ENCODE data around the gene VMAC. TPM values are rescaled to one million over a fixed set of nuclear protein-coding genes. Genes with fewer than 3 reads are reported as not detected.

The VMAC gene
- polyA plus RNA-seq, 3 donors from 2014 or later: 2.2 to 6.5 (median 5.2) TPM

DNA sequence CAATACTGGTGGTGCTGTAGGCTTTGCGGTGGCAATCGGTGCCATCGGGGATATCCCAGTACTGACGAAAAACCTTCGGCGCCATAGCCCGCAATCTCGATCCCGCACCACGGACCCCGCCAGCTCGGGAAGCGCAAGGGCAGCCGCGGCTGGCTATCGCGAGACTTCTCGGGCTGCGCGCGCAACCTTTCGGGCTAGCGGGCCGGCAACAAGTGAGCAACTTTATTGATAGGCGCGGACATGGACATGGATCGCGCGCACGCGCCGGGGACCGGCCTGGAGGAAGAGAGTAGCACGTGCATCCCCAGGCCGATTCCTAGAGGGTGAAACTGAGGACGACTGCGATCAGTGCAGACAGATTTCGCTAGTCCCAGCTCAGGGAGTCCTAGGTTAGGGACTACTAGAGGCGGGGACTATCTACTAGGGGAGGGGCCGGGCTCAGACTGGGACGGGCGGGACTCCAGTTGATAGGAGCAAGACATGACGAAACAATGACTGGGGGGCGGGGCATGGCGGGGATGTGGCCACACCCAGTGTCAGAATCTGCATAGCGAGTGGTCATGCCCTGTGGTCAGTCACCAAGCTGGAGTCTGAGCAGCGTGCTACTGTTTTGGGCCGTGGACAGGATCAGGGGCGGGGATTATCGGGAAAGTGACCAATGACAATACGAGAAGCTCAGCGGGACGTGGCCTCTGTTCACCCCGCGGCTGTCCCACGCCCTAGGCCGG is 884 bp upstream of the VMAC start, which contains the start of gene NDUFA11:
TSS of gene NDUFA11 (minus strand) at position 167 of the 728 bp plus-strand sequence. CDS start at position 85, 82 bp downstream.
- Mint-ChIP-seq H3K36me3 (no peaks in the 10 kb centered on the region), H3K27ac (peak within 1 kb of the TSS; percentile 98 to 99 (median 99)), H3K4me1 (peaks cover 35 to 40% of the 10 kb centered on the region in 2 donors), H3K27me3 (ENCODE audit: low read depth in 3 of 3) (peaks cover 11 to 19% (median 15%) of the 10 kb centered on the region in 3 donors), H3K9me3 (no peaks in the 10 kb centered on the region), H3K4me3 (peak within 1 kb of the TSS; percentile 92 to 98 (median 95))
- DNase-seq: peak; percentile 95 to 97 (median 97)

DNA sequence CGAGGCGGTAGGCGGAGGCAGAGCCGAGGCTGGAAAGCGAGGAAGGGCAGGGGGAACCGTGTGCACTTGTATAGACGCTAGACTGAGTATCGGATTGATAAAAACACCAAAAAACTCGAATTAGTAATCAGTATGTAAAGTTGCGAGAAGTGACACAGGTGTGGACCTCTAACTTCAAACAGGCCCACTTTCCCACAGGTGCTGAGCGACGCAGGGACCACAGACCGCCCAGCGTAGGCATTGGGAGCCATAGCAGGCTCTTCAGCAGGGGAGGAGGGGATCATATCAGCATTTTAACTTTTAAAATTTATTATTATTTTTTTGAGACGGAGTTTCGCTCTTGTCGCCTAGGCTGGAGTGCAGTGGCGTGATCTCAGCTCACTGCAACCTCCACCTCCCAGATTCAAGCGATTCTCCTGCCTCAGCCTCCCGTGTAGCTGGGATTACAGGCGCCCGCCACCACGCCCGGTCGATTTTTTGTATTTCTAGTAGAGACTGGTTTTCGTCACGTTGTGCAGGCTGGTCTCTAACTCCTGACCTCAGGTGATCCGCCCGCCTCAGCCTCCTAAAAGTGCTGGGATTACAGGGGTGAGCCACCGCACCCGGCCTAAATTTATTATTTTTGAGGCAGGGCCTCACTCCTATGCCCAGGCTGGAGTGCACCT is 574 bp downstream of the VMAC start:
- Mint-ChIP-seq H3K27me3 (ENCODE audit: low read depth in 3 of 3) (peaks cover 11 to 19% (median 15%) of the 10 kb centered on the region in 3 donors), H3K4me3 (peak overlapping the region; percentile 92 to 98 (median 95)), H3K27ac (peak overlapping the region; percentile 7 to 99 (median 56)), H3K36me3 (peaks cover 0 to 3% (median 0%) of the 10 kb centered on the region in 3 donors), H3K9me3 (no peaks in the 10 kb centered on the region), H3K4me1 (peaks cover 34 to 36% of the 10 kb centered on the region in 2 donors)
- DNase-seq: no peak

GRCh38 chr19:5907241-5907640 is 2.6 kb downstream of the VMAC start:
- H3K27me3 Mint-ChIP-seq (ENCODE audit: low read depth in 3 of 3): peaks cover 10 to 19% (median 13%) of the 10 kb centered on the region in 3 donors
- peak overlapping the region in 2 of 6 donors; percentile 42 to 62 for H3K27ac Mint-ChIP-seq
- DNase-seq: no peak
- peak overlapping the region; percentile 13 to 57 (median 40) for H3K4me3 Mint-ChIP-seq
- H3K36me3 Mint-ChIP-seq: peaks cover 0 to 3% (median 0%) of the 10 kb centered on the region in 3 donors
- H3K9me3 Mint-ChIP-seq: no peaks in the 10 kb centered on the region
- H3K4me1 Mint-ChIP-seq: peaks cover 26 to 29% of the 10 kb centered on the region in 2 donors

DNA sequence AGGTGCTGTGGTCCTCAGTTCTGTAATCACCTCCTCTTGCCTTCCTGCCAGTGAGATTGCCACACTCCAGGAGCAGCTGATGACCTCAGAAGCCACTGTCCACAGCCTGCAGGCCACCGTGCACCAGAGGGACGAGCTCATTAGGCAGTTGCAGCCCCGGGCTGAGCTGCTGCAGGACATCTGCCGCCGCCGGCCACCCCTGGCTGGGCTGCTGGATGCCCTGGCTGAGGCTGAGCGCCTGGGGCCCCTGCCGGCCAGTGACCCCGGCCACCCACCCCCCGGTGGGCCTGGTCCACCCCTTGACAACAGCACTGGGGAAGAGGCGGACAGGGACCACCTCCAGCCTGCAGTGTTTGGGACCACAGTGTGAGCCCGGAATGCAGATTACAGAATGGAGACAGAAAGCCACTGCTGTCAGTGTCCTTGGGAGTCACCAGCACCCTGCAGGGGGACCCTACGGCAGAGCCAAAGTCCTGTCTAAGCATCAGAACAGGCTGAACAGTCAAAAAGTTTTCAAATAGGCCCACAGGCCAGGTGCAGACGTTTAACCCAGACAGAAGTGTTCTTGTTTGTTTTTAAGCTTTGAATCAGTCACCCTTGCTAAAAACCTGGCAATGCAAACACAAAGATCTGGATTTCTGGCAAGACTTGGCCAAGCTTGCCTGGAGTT is 4.2 kb downstream of the VMAC start:
- no peak overlapping the region for H3K4me3 Mint-ChIP-seq
- no peak overlapping the region for H3K27ac Mint-ChIP-seq
- peaks cover 6 to 7% (median 7%) of the 10 kb centered on the region in 3 donors for H3K27me3 Mint-ChIP-seq (ENCODE audit: low read depth in 3 of 3)
- peaks cover 0 to 3% (median 0%) of the 10 kb centered on the region in 3 donors for H3K36me3 Mint-ChIP-seq
- no peaks in the 10 kb centered on the region for H3K9me3 Mint-ChIP-seq
- no peak for DNase-seq
- peaks cover 12 to 17% of the 10 kb centered on the region in 2 donors for H3K4me1 Mint-ChIP-seq

DNA sequence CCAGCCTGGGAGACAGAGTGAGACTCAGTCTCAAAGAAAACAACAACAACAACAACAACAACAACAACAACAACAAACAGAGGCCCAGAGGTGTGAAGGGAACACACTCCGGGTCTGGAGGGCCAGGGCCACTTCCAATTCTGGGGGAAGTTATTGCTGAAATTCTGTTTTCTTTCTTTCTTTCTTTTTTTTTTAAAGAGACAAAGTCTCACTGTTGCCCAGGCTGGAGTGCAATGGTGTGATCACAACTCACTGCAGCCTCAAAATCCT is 5.9 kb downstream of the VMAC start:
- Mint-ChIP-seq H3K4me3 (no peak overlapping the region), H3K4me1 (peaks cover 12 to 14% of the 10 kb centered on the region in 2 donors), H3K27me3 (ENCODE audit: low read depth in 3 of 3) (no peaks in the 10 kb centered on the region), H3K9me3 (no peaks in the 10 kb centered on the region), H3K27ac (no peak overlapping the region), H3K36me3 (peaks cover 0 to 3% (median 0%) of the 10 kb centered on the region in 3 donors)
- no peak for DNase-seq

DNA sequence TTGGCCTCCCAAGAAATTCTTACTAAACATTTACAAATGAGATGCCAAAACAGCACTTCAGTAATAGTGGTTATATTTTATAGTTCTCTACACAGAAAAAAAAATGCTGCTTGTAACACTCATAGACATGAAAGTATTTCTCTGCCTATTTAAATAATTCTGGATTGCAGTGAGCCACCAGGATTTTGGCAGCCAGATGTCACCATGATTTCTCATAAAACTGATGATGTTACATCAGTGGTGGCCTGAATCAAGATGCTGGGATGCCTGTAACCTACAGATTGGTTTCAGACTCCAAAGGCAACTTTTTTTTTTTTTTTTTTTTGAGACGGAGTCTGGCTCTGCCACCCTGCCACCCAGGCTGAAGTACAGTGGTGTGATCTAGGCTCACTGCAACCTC is 6.7 kb downstream of the VMAC start:
- peaks cover 4 to 8% of the 10 kb centered on the region in 2 donors for H3K4me1 Mint-ChIP-seq
- peaks cover 0 to 3% (median 0%) of the 10 kb centered on the region in 3 donors for H3K36me3 Mint-ChIP-seq
- DNase-seq: no peak
- no peak overlapping the region for H3K27ac Mint-ChIP-seq
- no peaks in the 10 kb centered on the region for H3K9me3 Mint-ChIP-seq
- peaks cover 0 to 2% (median 0%) of the 10 kb centered on the region in 3 donors for H3K27me3 Mint-ChIP-seq (ENCODE audit: low read depth in 3 of 3)
- no peak overlapping the region for H3K4me3 Mint-ChIP-seq

DNA sequence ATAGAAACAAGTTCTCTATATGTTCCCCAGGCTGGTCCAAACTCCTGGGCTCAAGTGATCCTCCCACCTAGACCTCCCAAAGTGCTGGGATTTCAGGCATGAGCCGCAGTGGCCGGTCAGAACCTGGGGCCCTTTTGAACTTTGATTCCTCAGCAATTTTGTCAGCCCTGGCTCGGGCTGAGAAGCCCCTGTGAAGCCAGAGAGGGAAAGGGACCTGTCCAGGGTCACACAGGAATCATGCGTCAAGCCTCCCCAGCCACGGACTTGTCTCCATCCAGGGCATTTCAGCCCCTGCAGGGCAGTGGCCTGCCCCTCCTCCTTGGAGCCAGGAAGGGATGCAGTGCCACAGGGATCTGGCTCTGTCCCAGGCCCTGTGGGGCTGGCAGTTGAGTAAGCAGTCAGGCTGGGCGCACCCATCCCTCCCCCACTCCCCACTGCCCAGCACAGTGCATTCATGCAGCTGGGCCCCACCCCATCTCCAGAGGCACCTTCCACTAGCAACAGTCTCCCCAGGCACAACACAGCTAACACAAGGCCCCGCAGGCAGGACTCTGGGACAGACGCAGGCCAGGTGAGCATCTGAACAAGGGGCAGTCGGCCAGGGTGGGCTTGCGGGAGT is 9.2 kb downstream of the VMAC start, which contains the start of gene CAPS:
TSS of gene CAPS (plus strand) at position 516 of the 619 bp plus-strand sequence. CDS start 153 bp downstream, outside the sequence.
- peaks cover 0 to 3% (median 0%) of the 10 kb centered on the region in 3 donors for H3K36me3 Mint-ChIP-seq
- DNase-seq: no peak
- H3K27ac Mint-ChIP-seq: no peak within 1 kb of the TSS
- no peaks in the 10 kb centered on the region for H3K9me3 Mint-ChIP-seq
- peaks cover 0 to 1% of the 10 kb centered on the region in 2 donors for H3K4me1 Mint-ChIP-seq
- H3K4me3 Mint-ChIP-seq: no peak within 1 kb of the TSS
- H3K27me3 Mint-ChIP-seq (ENCODE audit: low read depth in 3 of 3): peaks cover 0 to 2% (median 0%) of the 10 kb centered on the region in 3 donors

DNA sequence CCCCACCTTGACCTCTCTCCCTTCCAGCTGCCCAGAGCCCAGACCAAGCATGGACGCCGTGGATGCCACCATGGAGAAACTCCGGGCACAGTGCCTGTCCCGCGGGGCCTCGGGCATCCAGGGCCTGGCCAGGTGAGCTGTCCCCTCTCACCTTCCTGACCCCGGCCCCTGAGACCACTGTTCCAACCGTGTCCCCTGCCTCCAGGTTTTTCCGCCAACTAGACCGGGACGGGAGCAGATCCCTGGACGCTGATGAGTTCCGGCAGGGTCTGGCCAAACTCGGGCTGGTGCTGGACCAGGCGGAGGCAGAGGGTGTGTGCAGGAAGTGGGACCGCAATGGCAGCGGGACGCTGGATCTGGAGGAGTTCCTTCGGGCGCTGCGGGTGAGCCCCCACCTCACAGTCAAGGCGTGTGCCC is 9.7 kb downstream of the VMAC start:
- no peaks in the 10 kb centered on the region for H3K9me3 Mint-ChIP-seq

GRCh38 chr19:5914946-5915781 is 10.5 kb downstream of the VMAC start:
- H3K4me3 Mint-ChIP-seq: no peak overlapping the region
- no peak for DNase-seq
- H3K4me1 Mint-ChIP-seq: no peaks in the 10 kb centered on the region
- H3K27me3 Mint-ChIP-seq (ENCODE audit: low read depth in 3 of 3): peaks cover 0 to 2% (median 0%) of the 10 kb centered on the region in 3 donors
- no peaks in the 10 kb centered on the region for H3K36me3 Mint-ChIP-seq
- no peaks in the 10 kb centered on the region for H3K9me3 Mint-ChIP-seq
- H3K27ac Mint-ChIP-seq: no peak overlapping the region

More for the DNA sequence above, 9.7 kb downstream of the VMAC start:
- peaks cover 0 to 2% (median 0%) of the 10 kb centered on the region in 3 donors for H3K27me3 Mint-ChIP-seq (ENCODE audit: low read depth in 3 of 3)
- no peak overlapping the region for H3K27ac Mint-ChIP-seq
- H3K4me1 Mint-ChIP-seq: no peaks in the 10 kb centered on the region
- H3K36me3 Mint-ChIP-seq: peaks cover 0 to 3% (median 0%) of the 10 kb centered on the region in 3 donors
- no peak overlapping the region for H3K4me3 Mint-ChIP-seq
- no peak for DNase-seq

- H3K36me3 Mint-ChIP-seq: no peaks in the 10 kb centered on the region
- H3K27ac Mint-ChIP-seq: no peak overlapping the region
- H3K4me1 Mint-ChIP-seq: no peaks in the 10 kb centered on the region
- no peaks in the 10 kb centered on the region for H3K9me3 Mint-ChIP-seq
- no peak for DNase-seq
- no peak overlapping the region for H3K4me3 Mint-ChIP-seq
- H3K27me3 Mint-ChIP-seq (ENCODE audit: low read depth in 3 of 3): peaks cover 0 to 2% (median 0%) of the 10 kb centered on the region in 3 donors
Measured at GRCh38 chr19:5915782-5916165, 11.1 kb downstream of the VMAC start.

DNA sequence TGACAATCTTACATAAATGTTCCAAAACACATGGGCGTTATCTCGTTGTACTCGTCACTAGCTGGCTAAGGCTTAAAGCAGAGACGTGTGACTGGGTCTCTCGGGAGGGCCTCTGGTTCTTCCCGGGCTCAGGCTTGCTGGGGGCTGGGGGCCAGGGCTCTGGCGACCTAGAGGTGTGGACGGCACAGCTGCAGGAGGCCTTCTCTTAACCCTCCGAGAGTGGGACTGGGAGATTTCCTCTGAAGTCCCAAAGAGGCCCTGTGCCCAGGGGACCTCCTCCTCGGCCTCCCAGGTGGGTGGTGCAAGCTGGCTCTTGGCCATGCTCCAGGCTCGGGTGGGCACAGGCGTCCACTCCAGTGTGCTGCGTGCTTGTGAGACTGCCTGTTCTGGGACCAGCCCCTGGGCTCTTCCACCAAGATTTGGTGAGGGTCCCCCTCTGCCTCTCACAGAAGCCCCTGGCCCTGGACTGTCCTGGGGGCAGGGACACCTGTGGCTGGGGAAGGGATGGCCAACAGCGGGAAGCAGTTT is 11.6 kb downstream of the VMAC start:
- no peak overlapping the region for H3K4me3 Mint-ChIP-seq
- H3K27me3 Mint-ChIP-seq (ENCODE audit: low read depth in 3 of 3): peaks cover 0 to 2% (median 0%) of the 10 kb centered on the region in 3 donors
- no peaks in the 10 kb centered on the region for H3K36me3 Mint-ChIP-seq
- H3K9me3 Mint-ChIP-seq: no peaks in the 10 kb centered on the region
- no peak for DNase-seq
- H3K4me1 Mint-ChIP-seq: no peaks in the 10 kb centered on the region
- no peak overlapping the region for H3K27ac Mint-ChIP-seq

DNA sequence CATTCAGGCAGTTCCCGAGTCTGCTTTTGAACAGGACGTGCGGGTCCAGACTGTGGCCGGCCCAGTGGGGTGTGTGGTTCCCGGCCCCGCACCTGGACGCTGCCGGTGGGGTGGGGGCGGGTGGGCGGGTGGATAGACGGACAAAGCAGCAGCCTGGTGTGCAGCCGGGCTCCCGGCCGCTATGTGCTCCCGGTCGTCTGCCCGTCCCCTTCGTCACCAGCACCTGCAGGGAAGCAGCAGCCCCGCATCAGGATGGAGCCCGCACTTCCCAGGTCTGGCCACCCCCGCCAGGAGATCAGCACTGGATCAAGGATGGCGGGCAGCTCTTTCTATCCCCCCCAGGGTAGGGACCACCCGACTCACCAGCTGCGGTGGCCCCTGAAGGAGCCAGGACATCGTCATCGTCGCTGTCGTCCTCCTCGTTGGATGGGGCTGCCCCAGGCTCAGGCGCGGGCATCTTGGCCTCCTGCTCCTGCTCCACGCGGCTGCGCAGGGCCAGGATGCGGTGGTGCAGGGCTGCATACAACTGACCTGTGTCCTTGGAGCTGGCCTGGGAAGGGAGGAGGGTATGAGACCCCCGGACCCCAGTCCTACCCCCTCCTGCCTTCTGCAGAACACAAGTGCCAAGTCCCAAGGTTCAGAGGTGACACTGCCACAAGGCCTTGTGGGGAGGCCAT is 12.9 kb downstream of the VMAC start:
- no peak overlapping the region for H3K27ac Mint-ChIP-seq
- peaks cover 0 to 10% (median 0%) of the 10 kb centered on the region in 3 donors for H3K36me3 Mint-ChIP-seq
- no peak for DNase-seq
- no peaks in the 10 kb centered on the region for H3K9me3 Mint-ChIP-seq
- H3K4me3 Mint-ChIP-seq: no peak overlapping the region
- H3K27me3 Mint-ChIP-seq (ENCODE audit: low read depth in 3 of 3): peaks cover 0 to 2% (median 0%) of the 10 kb centered on the region in 3 donors
- no peaks in the 10 kb centered on the region for H3K4me1 Mint-ChIP-seq

Measured in immature natural killer cell (primary cell).